Naive thymus-derived CD4-positive, alpha-beta T cell (primary cell): ENCODE results near the gene POPDC2. TPM values are rescaled to one million over a fixed set of nuclear protein-coding genes. Genes with fewer than 3 reads are reported as not detected.

Source experiments
- ATAC-seq: fragments of 150-1000 bp; cut with Tn5 transposase; 2 replicates; pipeline ENCODE4 v1.10.0; 2021; ENCODE audit warnings: mild to moderate bottlenecking, moderate library complexity
- CTCF ChIA-PET: fragments of 350-600 bp; sonication (Branson Sonifier 250); formaldehyde crosslinking; loops from one replicate; lab custom pipeline; 2021; ENCODE audit warnings: antibody characterized with exemption; lab: Charles Lee
- POLR2A ChIA-PET: fragments of 350-600 bp; sonication (Branson Sonifier 250); formaldehyde crosslinking; loops from one replicate; lab custom pipeline; 2021; ENCODE audit warnings: antibody characterized with exemption, inconsistent platforms; lab: Charles Lee
- DNase-seq, 9 donors: peaks; one replicate each; pipeline versions ENCODE4 v3.0.0 to v3.0.0-alpha.2; 2020 to 2022; ENCODE audit warnings: mixed read lengths in 1 of 9
- H3K27ac ChIP-seq: one replicate; pipeline ENCODE4 v1.7.0; 2013; ENCODE audit warnings: mild to moderate bottlenecking, low read depth, low read length, moderate library complexity
- H3K27me3 ChIP-seq, 2 donors: one replicate each; pipeline ENCODE4 v1.7.0; 2013; ENCODE audit warnings: low read length in 2 of 2, mild to moderate bottlenecking in 2 of 2, moderate library complexity in 2 of 2; ENCODE audit not compliant: control insufficient read depth in 2 of 2, insufficient read depth in 2 of 2
- H3K36me3 ChIP-seq, 3 experiments: 1 replicate in 2 of 3; 2 replicates in 1 of 3; pipeline ENCODE4 v1.7.0; 2013; ENCODE audit warnings: low read length in 3 of 3, mild to moderate bottlenecking in 3 of 3, moderate library complexity in 1 of 3; ENCODE audit not compliant: insufficient read depth in 3 of 3, control insufficient read depth in 2 of 3
- H3K4me1 ChIP-seq, 2 donors: one replicate each; pipeline ENCODE4 v1.7.0; 2013; ENCODE audit warnings: low read length in 2 of 2, mild to moderate bottlenecking in 2 of 2, moderate library complexity in 1 of 2; ENCODE audit not compliant: control insufficient read depth in 2 of 2, insufficient read depth in 2 of 2
- H3K4me3 ChIP-seq: 2 replicates; pipeline ENCODE4 v1.7.0; 2013; ENCODE audit warnings: mild to moderate bottlenecking, low read length
- H3K9me3 ChIP-seq, 3 experiments: 1 replicate in 2 of 3; 2 replicates in 1 of 3; pipeline ENCODE4 v1.7.0; 2013; ENCODE audit warnings: low read length in 3 of 3; ENCODE audit not compliant: control insufficient read depth in 2 of 3
- H3K27ac Mint-ChIP-seq, 9 donors: one replicate each; pipeline ENCODE4 v1.8.0; 2020 to 2022; ENCODE audit warnings: mixed read lengths in 9 of 9, mild to moderate bottlenecking in 8 of 9, moderate library complexity in 5 of 9, inconsistent platforms in 2 of 9
- H3K27me3 Mint-ChIP-seq, 5 donors: one replicate each; pipeline ENCODE4 v1.8.0; 2021 to 2022; ENCODE audit warnings: mixed read lengths in 5 of 5, mild to moderate bottlenecking in 1 of 5
- H3K36me3 Mint-ChIP-seq, 5 donors: one replicate each; pipeline ENCODE4 v1.8.0; 2020 to 2022; ENCODE audit warnings: mixed read lengths in 5 of 5, mild to moderate bottlenecking in 3 of 5, inconsistent platforms in 1 of 5
- H3K4me1 Mint-ChIP-seq, 7 donors: one replicate each; pipeline ENCODE4 v1.8.0; 2020 to 2022; ENCODE audit warnings: mixed read lengths in 7 of 7, mild to moderate bottlenecking in 3 of 7, inconsistent platforms in 1 of 7
- H3K4me3 Mint-ChIP-seq, 10 donors: one replicate each; pipeline ENCODE4 v1.8.0; 2020 to 2022; ENCODE audit warnings: mild to moderate bottlenecking in 10 of 10, mixed read lengths in 10 of 10, moderate library complexity in 6 of 10, inconsistent platforms in 2 of 10
- H3K9me3 Mint-ChIP-seq, 11 donors: one replicate each; pipeline ENCODE4 v1.8.0; 2020 to 2022; ENCODE audit warnings: mixed read lengths in 11 of 11, mild to moderate bottlenecking in 4 of 11, inconsistent platforms in 1 of 11, moderate library complexity in 1 of 11
- intact Hi-C, 2 donors: fragments of 100-400 bp; cut with micrococcal nuclease; formaldehyde crosslinking; loops; one replicate each; pipeline ENCODE4 v1.15.1; 2023
- polyA plus RNA-seq, 2 donors: library from polyadenylated mRNA; unstranded; fragments of 300-500 nt; fragmentation: Illumina TruSeq; gene quantifications; one replicate each; pipeline ENCODE4 v1.2.3, GENCODE V29; 2021
- total RNA-seq, 6 experiments: library from RNA in 5 of 6; stranded (reverse) in 5 of 6; gene quantifications; 1 replicate in 5 of 6; 2 replicates in 1 of 6; pipeline ENCODE4 v1.2.3 and lab custom pipeline; 2021 to 2026

The POPDC2 gene, protein sequence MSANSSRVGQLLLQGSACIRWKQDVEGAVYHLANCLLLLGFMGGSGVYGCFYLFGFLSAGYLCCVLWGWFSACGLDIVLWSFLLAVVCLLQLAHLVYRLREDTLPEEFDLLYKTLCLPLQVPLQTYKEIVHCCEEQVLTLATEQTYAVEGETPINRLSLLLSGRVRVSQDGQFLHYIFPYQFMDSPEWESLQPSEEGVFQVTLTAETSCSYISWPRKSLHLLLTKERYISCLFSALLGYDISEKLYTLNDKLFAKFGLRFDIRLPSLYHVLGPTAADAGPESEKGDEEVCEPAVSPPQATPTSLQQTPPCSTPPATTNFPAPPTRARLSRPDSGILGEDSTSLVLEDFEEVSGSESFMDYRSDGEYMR
- 1 to 10 TPM; 2.0 to 6.0 (median 4.4) TPM for total RNA-seq
- 1 to 10 TPM; 3.9 TPM for polyA plus RNA-seq
- 3.6 reads per million, percentile 19 among the genes with 10 or more reads in this experiment for total RNA-seq (lab: John Stamatoyannopoulos, UW)

- Mint-ChIP-seq H3K4me1 (peaks cover 0 to 15% (median 5%) of the 10 kb centered on the region in 7 donors), H3K36me3 (peaks cover under 1 to 21% (median 4%) of the 10 kb centered on the region in 5 donors), H3K4me3 (no peak within 1 kb of the TSS), H3K9me3 (no peaks in the 10 kb centered on the region), H3K27me3 (no peaks in the 10 kb centered on the region), H3K27ac (no peak within 1 kb of the TSS)
- intact Hi-C loops = no loop called here
- Histone ChIP-seq H3K9me3 (no peaks in the 10 kb centered on the region), H3K27ac (no peak within 1 kb of the TSS), H3K27me3 (no peaks in the 10 kb centered on the region), H3K36me3 (peaks cover 0 to 3% (median 0%) of the 10 kb centered on the region in 3 experiments), H3K4me3 (no peak within 1 kb of the TSS), H3K4me1 (no peaks in the 10 kb centered on the region)
- ChIA-PET CTCF (no interaction called here), POLR2A (no interaction called here)
- ATAC-seq = no peak
- DNase-seq = no peak
These were observed at the start of gene POPDC2 for GRCh38 chr3:119660474-119661440. TSS of gene POPDC2 (minus strand) at chr3:119660589. CDS start at chr3:119660423, 166 bp downstream.

- Mint-ChIP-seq H3K4me1 (peaks cover 16 to 36% (median 30%) of the 10 kb centered on the region in 7 donors), H3K9me3 (peaks cover 0 to 6% (median 0%) of the 10 kb centered on the region in 11 donors), H3K4me3 (peak overlapping the region; percentile 67 to 87 (median 82)), H3K27me3 (peaks cover 0 to 35% (median 3%) of the 10 kb centered on the region in 5 donors), H3K27ac (peak overlapping the region in 4 of 9 donors; percentile 15 to 45 (median 38)), H3K36me3 (peaks cover 0 to 9% (median 0%) of the 10 kb centered on the region in 5 donors)
- Histone ChIP-seq H3K4me1 (peaks cover 0 to 13% of the 10 kb centered on the region in 2 donors), H3K27me3 (no peaks in the 10 kb centered on the region), H3K27ac (no peak overlapping the region), H3K36me3 (no peaks in the 10 kb centered on the region), H3K9me3 (no peaks in the 10 kb centered on the region), H3K4me3 (no peak overlapping the region)
- intact Hi-C loops = loop anchor here (1.0 to 10.0 kb wide), 5 partner anchors 27 to 641 kb away; partner anchors contain the start of genes B4GALT4 (in 1 of the 2), COX17 (in 1 of the 2), GSK3B (in 1 of the 2) and LRRC58 (in 1 of the 2)
- ATAC-seq (no peak), DNase-seq (no peak)
- CTCF ChIA-PET = no interaction called here
- POLR2A ChIA-PET = no interaction called here
These were observed 43.6 kb upstream of the POPDC2 start for GRCh38 chr3:119703820-119704531.

GRCh38 chr3:119702530-119703527, 42.4 kb upstream of the POPDC2 start, which contains the start of gene CFAP91:
TSS of gene CFAP91 (plus strand) at chr3:119703022. CDS start at chr3:119703099, 77 bp downstream.
- peaks cover 16 to 36% (median 30%) of the 10 kb centered on the region in 7 donors for H3K4me1 Mint-ChIP-seq
- Histone ChIP-seq H3K27me3 (no peaks in the 10 kb centered on the region), H3K4me3 (peak within 1 kb of the TSS; percentile 61), H3K4me1 (peaks cover 0 to 13% of the 10 kb centered on the region in 2 donors), H3K27ac (peak within 1 kb of the TSS; percentile 16), H3K36me3 (no peaks in the 10 kb centered on the region), H3K9me3 (no peaks in the 10 kb centered on the region)
- intact Hi-C loops = loop anchor here (1.0 to 10.0 kb wide), 5 partner anchors 26 to 642 kb away; partner anchors contain the start of genes B4GALT4 (in 1 of the 2), COX17 (in 1 of the 2), GSK3B (in 1 of the 2) and LRRC58 (in 1 of the 2)
- peaks cover 0 to 33% (median 3%) of the 10 kb centered on the region in 5 donors for H3K27me3 Mint-ChIP-seq
- DNase-seq (peak; percentile 56 to 81 (median 63)), ATAC-seq (peak; percentile 97)
- H3K36me3 Mint-ChIP-seq = peaks cover 0 to 9% (median 0%) of the 10 kb centered on the region in 5 donors
- H3K27ac Mint-ChIP-seq = peak within 1 kb of the TSS in 6 of 9 donors; percentile 15 to 47 (median 43)
- peak within 1 kb of the TSS; percentile 67 to 87 (median 82) for H3K4me3 Mint-ChIP-seq
- ChIA-PET CTCF (no interaction called here), POLR2A (no interaction called here)
- H3K9me3 Mint-ChIP-seq = peaks cover 0 to 6% (median 0%) of the 10 kb centered on the region in 11 donors

GRCh38 chr3:119700920-119701734, 40.7 kb upstream of the POPDC2 start:
- Mint-ChIP-seq H3K36me3 (peaks cover 0 to 9% (median 0%) of the 10 kb centered on the region in 5 donors), H3K27me3 (peaks cover 0 to 26% (median 3%) of the 10 kb centered on the region in 5 donors), H3K27ac (peak overlapping the region in 4 of 9 donors; percentile 23 to 84 (median 38)), H3K9me3 (peaks cover 0 to 6% (median 0%) of the 10 kb centered on the region in 11 donors), H3K4me3 (peak overlapping the region in 6 of 10 donors; percentile 8 to 59 (median 36)), H3K4me1 (peaks cover 16 to 38% (median 30%) of the 10 kb centered on the region in 7 donors)
- Histone ChIP-seq H3K9me3 (no peaks in the 10 kb centered on the region), H3K4me3 (no peak overlapping the region), H3K36me3 (no peaks in the 10 kb centered on the region), H3K4me1 (peaks cover 0 to 13% of the 10 kb centered on the region in 2 donors), H3K27me3 (no peaks in the 10 kb centered on the region), H3K27ac (no peak overlapping the region)
- ChIA-PET CTCF (no interaction called here), POLR2A (interaction anchor here (0.5 to 0.9 kb wide), 2 partner anchors 21 to 206 kb away, joined by 3 read pairs; no protein-coding TSS in a partner anchor)
- ATAC-seq = no peak
- intact Hi-C loops = loop anchor here in 1 of 2 donors (1.0 to 10.0 kb wide), 2 partner anchors 24 to 644 kb away; partner anchors contain the start of genes COX17 and LRRC58
- DNase-seq = no peak
